ENCODE data around the gene RAD52.

Gene RAD52

DNA sequence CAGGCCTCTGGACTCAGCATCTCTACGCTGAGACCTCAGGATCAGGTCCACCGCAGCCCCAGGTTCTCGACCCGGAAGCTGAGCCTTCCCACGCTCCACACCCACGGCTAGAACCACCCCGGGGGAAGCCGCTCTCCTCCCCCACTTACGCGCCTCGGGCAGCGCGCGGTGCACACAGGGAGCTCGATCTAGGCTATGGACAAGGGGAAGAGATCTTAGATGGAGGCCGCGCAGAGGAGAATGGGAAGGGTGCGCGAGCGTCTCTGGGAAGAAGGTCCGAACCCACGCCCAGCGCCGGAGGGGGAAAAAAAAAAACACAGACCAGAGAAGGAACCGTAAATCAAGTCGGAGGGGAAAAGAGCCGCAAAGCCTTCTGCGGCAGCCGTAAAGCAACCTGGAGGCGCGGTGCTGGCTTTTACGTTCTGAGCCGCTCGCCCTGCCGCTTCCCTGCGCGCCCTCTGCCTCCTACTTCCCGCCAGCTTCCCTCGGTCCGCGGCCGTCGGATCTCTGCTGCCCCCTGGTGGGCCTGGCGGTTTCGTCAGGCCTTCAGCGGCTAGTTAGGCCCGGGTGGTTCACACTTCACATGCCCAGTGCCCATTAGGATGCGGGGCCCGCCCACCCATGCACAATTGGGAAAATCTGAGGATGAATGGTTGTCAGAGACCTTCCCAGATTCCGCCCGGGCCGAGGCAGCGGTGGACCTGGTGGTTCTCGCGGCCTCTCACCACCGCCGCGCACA lies at the start of gene RAD52:
Gene RAD52, minus strand, starts transcription at position 242 of the 739 bp plus-strand sequence. CDS start 16,636 bp downstream, outside the sequence.
- DNase-seq (ENCODE audit: low read depth) = peak; percentile 99

- no peak for DNase-seq (ENCODE audit: low read depth)
Observed at GRCh38 chr12:998020-998874, 48.8 kb upstream of the RAD52 start.

DNA sequence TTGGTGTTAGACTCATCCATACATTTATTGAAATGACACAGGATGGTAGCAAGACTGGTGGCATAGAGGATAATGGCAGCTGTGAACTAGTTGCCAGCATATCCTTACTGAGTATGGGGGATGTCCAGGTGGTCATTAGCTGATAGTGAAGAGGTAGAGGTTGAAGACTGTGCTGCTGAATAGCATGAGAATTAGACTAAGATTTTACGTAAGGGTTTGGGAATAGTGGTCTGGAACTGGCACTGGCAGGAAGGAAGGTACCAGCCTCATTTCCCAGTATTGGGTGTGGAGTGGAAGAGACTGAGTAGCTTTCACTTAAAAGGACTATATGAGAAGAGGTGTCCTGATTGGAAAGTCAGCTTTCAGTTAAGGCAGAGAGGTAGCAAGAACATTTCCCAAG lies 48.0 kb upstream of the RAD52 start:
- no peak for DNase-seq (ENCODE audit: low read depth)

DNA sequence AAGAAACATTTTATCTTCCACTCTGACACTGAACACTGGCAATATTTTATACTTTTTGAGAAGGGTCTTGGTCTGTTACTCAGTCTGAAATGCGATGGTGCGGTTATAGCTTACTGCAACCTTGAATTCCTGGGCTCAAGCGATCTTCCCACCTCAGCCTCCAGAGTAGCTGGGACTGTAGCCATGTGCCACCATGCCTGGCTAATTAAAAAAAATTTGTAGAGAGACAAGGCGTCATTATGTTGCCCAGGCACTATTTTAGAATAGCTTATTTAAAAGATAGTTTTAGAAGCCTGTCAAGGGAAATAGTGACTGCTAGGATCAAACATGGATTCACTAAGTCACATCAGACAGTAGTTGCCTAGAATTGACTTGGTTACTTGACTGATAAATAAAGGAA lies 47.4 kb upstream of the RAD52 start:
- DNase-seq (ENCODE audit: low read depth) = no peak

- DNase-seq (ENCODE audit: low read depth) = no peak
Observed at GRCh38 chr12:992647-993046, 43.2 kb upstream of the RAD52 start.

DNA sequence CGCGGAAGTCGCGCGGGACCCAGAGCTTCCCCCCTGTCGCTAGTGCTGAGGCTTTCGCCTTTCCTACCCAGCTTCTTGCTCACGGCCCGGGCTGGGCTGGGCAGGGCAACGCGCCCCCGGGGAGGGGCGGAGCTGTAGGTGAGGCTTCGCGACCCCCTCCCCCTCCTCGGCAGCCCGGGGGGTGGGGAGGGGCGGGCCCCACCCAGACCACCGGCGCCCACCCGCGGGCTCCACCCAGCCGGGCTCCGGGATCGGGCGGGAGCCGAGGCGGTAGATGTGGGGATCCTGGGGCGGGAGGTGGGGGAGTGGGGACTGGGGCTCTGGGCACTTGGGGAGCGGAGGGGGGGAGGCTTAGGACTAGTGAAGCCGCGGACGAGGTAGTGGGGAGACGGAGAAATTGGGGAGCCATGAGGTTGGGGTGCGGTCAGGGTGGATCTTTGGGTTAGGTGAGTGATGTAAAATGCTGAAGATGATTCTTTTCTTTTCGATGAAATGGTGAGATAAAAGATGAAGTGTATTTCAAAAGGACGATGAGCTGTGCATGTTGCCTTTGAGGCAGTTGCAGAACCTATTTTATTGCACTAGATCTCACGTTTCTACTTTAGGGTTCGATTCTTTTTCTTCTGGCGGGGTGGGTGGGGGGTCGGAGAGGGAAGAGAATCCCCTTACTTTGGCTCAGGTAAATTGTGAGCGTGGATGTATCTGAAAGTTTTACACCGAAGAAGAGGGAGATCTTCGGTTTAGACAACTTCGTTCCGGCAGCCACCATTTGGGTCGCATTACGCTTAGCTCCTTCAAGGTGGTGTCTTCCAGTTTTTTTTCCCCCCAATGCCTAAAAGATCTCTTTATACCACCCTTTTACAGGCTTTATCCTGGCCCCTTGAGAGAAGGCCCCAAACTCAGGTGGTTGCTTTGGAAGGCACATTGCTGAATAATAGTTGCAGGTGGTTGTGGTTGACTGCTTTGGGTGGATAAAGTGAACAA lies 42.1 kb upstream of the RAD52 start:
- no peak for DNase-seq (ENCODE audit: low read depth)

DNA sequence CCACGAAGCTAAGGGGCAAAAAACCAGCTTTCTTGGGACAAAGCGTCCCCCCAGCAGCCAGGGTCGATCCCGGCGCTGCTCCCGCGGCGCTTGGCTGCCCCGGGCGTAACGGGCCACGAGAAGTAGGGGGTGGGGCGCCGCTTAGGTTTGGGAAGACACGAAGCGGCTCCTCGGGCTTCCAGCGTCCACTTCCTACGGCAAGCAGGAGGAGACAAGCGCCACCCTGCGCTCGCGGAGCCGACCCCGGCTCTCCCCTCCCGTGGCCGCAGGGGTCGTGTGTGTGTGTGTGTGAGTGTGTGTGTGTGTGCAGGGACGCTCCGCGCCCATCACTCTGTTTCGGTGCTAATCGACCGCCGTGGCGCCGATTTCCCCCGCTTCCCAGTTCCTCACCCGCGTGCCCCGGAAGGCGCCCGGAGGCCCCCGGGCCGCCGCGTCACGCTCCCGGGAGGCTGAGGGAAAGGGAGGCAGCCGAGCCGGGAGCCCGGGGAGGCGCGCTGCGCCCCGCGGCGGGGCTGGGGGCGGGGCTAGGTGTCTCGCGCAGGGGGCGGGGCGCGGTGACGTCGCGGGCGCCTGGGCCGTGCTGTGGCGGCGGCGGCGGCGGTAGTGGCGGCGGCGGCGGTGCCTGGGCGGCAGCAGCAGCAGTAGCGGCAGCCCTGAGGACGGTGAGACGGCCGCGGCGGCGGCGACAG lies 41.3 kb upstream of the RAD52 start, which contains the start of gene ERC1:
Gene ERC1, plus strand, starts transcription at position 563 of the 689 bp plus-strand sequence. CDS start 36,681 bp downstream, outside the sequence.
- DNase-seq (ENCODE audit: low read depth) = peak; percentile 79

GRCh38 chr12:989751-990660 lies 40.5 kb upstream of the RAD52 start:
- DNase-seq (ENCODE audit: low read depth) = peak; percentile 31

- DNase-seq (ENCODE audit: low read depth) = no peak
Observed at GRCh38 chr12:989051-989450, 39.6 kb upstream of the RAD52 start.

GRCh38 chr12:988646-989045 lies 39.2 kb upstream of the RAD52 start:
- no peak for DNase-seq (ENCODE audit: low read depth)

GRCh38 chr12:981961-982360 lies 32.5 kb upstream of the RAD52 start:
- DNase-seq (ENCODE audit: low read depth) = no peak

DNA sequence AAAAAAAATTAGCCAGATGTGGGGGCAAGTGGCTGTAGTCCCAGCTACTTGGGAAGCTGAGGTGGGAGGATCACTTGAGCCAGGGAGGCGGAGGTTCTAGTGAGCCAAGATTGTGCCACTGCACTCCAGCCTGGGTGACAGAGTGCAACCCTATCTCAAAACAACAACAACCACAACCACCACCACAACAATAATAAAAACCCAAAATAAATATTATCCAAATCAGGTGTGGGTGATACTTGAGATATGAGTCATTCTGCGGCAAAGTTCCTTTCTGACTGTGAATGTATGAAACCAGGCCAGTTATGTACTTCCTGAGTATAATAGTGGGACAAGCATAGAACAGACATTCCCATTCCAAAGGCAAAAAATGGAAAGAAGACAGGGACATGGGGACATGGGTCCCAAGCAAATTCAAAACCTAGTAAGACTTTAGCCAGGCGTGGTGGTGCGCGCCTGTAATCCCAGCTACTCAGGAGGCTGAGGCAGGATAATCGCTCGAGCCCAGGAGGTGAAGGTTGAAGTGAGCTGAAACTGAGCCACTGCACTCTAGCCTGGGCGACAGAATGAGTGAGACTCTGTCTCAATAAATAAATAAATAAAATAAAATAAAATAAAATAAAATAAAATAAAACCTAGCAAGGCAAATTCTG lies 31.8 kb upstream of the RAD52 start:
- DNase-seq (ENCODE audit: low read depth) = no peak

DNA sequence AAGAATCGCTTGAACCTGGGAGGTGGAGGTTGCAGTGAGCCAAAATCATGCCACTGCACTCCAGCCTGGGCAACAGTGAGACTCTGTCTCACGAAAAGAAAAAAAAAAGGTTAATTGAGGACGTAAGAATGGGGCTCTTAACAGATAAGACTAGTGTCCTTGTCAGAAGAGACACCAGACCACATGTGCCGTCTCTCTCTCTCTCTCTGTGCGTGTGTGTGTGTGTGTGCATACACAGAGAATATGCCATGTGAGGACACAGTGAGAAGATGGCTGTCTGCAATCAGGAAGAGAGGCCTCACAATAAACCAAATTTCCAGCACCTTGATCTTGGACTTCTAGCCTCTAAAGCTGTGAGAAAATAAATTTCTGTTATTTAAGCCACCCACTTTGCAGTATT lies 29.9 kb upstream of the RAD52 start:
- no peak for DNase-seq (ENCODE audit: low read depth)

DNA sequence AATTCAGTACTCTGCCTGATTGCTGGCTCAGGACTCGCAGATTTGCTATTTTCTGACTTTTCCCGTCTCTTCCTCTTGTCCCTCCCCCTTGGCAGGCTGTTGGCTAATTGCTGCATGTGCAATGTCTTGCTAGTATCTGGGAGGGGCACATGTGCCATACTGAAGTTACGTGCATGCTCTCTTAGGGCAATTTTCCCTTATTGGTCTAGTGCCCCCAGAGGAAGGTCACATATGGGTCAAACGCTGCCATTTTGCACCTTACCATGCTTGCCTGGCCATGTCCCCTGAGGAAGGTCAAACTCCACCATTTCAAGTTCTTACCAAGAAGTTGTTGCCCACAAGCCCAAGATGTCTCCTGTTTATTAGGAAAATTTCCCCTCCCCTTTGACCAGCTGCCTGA lies 27.7 kb upstream of the RAD52 start:
- no peak for DNase-seq (ENCODE audit: low read depth)

- DNase-seq (ENCODE audit: low read depth) = no peak
Observed at GRCh38 chr12:976644-977043, 27.1 kb upstream of the RAD52 start.

- DNase-seq (ENCODE audit: low read depth) = no peak
Observed at GRCh38 chr12:974271-974862, 24.9 kb upstream of the RAD52 start.

DNA sequence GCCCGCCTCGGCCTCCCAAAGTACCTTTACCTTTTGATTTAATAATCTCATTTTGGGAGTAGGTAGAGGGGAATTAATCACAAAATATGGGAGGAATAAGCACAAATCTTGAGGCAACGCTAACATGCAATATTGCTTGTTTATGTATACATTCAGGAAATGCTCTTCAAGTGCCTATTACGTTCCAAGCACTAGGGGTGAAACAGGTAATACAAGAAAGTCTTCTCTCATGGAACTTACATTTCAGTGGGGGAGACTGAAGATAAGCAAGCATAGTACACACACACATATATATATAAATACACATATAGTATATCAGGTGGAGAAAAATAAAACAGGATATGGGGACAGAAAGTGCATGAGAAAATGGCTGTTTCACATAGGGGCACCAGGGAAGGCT lies 22.5 kb upstream of the RAD52 start:
- DNase-seq (ENCODE audit: low read depth) = no peak

GRCh38 chr12:969821-970220 lies 20.3 kb upstream of the RAD52 start:
- no peak for DNase-seq (ENCODE audit: low read depth)

GRCh38 chr12:968545-968944 lies 19.1 kb upstream of the RAD52 start:
- no peak for DNase-seq (ENCODE audit: low read depth)
